Activated naive CD8-positive, alpha-beta T cell treated with anti-CD3 and anti-CD28 coated beads, Interleukin-2, amount 50 U/mL, for 24 hours (primary cell): ENCODE data around the gene NCAM1.

Experiments used
- ATAC-seq: fragments of 150-1000 bp; cut with Tn5 transposase; one replicate; pipeline ENCODE4 v1.10.0; 2021
- DNase-seq: peaks from one replicate; pipeline ENCODE4 v3.0.0; 2021
- H3K27ac Mint-ChIP-seq: one replicate; pipeline ENCODE4 v1.8.0; 2021; ENCODE audit warnings: mild to moderate bottlenecking, mixed read lengths
- H3K27me3 Mint-ChIP-seq: one replicate; pipeline ENCODE4 v1.8.0; 2021; ENCODE audit warnings: mixed read lengths
- H3K36me3 Mint-ChIP-seq: one replicate; pipeline ENCODE4 v1.8.0; 2021; ENCODE audit warnings: low read depth, mixed read lengths
- H3K4me1 Mint-ChIP-seq: one replicate; pipeline ENCODE4 v1.8.0; 2021; ENCODE audit warnings: mixed read lengths
- H3K4me3 Mint-ChIP-seq: one replicate; pipeline ENCODE4 v1.8.0; 2021; ENCODE audit warnings: mild to moderate bottlenecking, moderate library complexity, mixed read lengths
- H3K9me3 Mint-ChIP-seq: one replicate; pipeline ENCODE4 v1.8.0; 2021; ENCODE audit warnings: mixed read lengths

Gene NCAM1

DNA sequence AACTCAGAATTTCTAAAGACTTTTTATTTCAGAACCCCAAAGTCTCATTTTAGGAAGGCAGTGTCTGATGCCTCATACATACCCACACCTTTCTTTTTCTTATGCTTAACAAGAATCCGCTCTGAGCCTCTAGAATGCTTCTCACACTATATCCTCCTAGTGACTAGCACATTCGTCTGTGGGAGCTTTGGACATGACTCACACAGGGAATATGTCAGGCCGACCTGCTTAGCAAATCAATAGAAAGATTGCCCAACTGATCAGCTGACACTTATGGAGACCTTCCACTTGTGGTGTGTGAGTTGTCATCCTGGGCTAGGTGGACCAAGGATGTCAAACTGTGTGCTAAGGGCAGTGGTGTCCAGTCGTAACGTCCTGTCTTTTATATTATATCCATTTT, 223.3 kb downstream of the NCAM1 start:
- Mint-ChIP-seq H3K4me1 (no peaks in the 10 kb centered on the region), H3K9me3 (no peaks in the 10 kb centered on the region), H3K36me3 (no peaks in the 10 kb centered on the region), H3K27me3 (peaks cover 6% of the 10 kb centered on the region), H3K4me3 (no peak overlapping the region), H3K27ac (no peak overlapping the region)
- ATAC-seq (no peak), DNase-seq (no peak)

DNA sequence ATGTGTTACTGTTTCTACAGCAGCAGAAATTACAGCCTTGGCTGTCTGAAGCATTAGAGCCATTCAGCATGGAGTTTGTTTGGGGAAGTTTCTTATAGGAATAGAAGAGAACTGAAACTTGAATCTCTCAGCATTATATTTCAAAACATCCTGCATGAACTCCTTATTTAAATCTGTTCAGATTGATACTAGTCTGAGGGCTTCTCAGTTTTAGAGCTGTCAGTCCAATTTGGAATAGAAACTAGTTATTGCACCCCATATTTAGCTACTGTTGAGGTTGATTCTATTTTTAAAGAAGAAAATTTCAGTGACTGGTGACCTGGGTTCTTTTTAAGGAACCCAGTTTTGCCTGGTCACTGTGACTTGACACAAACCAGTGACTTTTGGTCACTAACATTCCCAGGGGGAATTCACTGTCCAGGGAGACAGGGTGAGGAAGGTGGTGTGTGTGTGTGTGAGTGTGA, 227.2 kb downstream of the NCAM1 start:
- Mint-ChIP-seq H3K4me3 (no peak overlapping the region), H3K9me3 (no peaks in the 10 kb centered on the region), H3K27ac (no peak overlapping the region), H3K4me1 (no peaks in the 10 kb centered on the region), H3K36me3 (no peaks in the 10 kb centered on the region), H3K27me3 (peaks cover 10% of the 10 kb centered on the region)
- ATAC-seq (no peak), DNase-seq (no peak)

DNA sequence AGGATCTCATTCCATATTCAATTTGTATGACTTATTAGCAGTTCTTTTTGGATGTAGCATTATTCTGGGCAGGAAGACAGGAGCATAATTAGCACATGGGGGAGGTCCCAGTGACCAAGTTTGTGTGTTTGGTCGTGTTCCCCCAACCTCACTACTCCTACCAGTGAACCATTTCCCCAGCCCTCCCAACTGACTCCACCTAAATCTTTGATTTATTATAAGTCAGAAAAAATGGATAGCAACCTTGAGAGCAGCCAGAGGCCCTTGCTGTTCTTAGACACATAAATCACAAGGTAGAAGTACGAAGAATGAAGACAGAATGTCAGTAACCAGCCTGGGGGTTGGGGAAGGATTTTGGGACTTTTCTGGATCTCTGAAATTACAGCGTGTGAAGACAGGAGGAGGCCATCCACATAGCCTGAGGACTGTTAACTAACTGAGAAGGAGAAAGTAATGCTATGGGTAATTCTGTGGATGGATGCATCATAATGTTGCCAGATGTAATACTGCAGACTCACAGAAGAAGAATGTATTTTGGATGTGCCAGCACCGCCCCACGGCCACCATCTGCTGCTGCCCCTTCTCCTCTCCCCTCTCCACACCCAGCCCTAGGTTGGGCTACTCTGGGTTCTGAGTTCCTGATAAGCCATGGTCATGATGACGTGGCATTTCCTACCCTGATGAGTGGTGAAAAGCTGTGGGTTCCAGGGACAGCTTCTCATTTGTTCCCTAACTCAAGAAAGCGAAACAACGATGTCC, 228.9 kb downstream of the NCAM1 start:
- peaks cover 11% of the 10 kb centered on the region for H3K27me3 Mint-ChIP-seq
- H3K4me1 Mint-ChIP-seq: no peaks in the 10 kb centered on the region
- no peak for DNase-seq
- no peak for ATAC-seq
- H3K4me3 Mint-ChIP-seq: no peak overlapping the region
- H3K36me3 Mint-ChIP-seq: no peaks in the 10 kb centered on the region
- no peak overlapping the region for H3K27ac Mint-ChIP-seq
- no peaks in the 10 kb centered on the region for H3K9me3 Mint-ChIP-seq

- H3K36me3 Mint-ChIP-seq: no peaks in the 10 kb centered on the region
- H3K27ac Mint-ChIP-seq: no peak overlapping the region
- H3K9me3 Mint-ChIP-seq: no peaks in the 10 kb centered on the region
- no peak overlapping the region for H3K4me3 Mint-ChIP-seq
- ATAC-seq (no peak), DNase-seq (no peak)
- H3K27me3 Mint-ChIP-seq: peaks cover 16% of the 10 kb centered on the region
- H3K4me1 Mint-ChIP-seq: no peaks in the 10 kb centered on the region
Observed at GRCh38 chr11:113192121-113192925, 231.1 kb downstream of the NCAM1 start.

GRCh38 chr11:113193016-113193415, 231.8 kb downstream of the NCAM1 start:
- no peak for ATAC-seq
- Mint-ChIP-seq H3K27ac (no peak overlapping the region), H3K27me3 (peaks cover 16% of the 10 kb centered on the region), H3K4me3 (no peak overlapping the region), H3K9me3 (no peaks in the 10 kb centered on the region), H3K4me1 (no peaks in the 10 kb centered on the region), H3K36me3 (no peaks in the 10 kb centered on the region)
- no peak for DNase-seq

DNA sequence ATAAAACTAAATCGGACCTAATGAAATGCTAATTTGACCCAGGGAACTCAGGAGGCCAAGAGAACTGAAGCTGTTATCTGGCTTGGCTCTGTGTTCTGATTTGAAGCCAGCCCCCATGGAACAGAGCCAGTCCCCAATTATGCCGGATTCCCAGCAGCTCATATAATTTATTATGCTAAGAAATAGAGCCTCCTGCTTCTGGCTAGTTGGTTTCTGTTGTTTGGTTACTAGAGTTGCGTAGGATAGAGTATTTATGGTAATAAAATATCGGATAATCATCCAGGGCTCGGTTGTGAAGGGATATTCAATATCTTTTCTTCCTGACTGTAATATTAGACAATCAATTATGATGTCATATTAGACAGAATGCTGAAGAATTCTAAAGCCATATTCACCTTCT, 232.7 kb downstream of the NCAM1 start:
- no peaks in the 10 kb centered on the region for H3K4me1 Mint-ChIP-seq
- no peaks in the 10 kb centered on the region for H3K36me3 Mint-ChIP-seq
- no peaks in the 10 kb centered on the region for H3K9me3 Mint-ChIP-seq
- no peak overlapping the region for H3K4me3 Mint-ChIP-seq
- no peak overlapping the region for H3K27ac Mint-ChIP-seq
- ATAC-seq (no peak), DNase-seq (no peak)
- H3K27me3 Mint-ChIP-seq: peaks cover 16% of the 10 kb centered on the region

GRCh38 chr11:113195728-113196127, 234.5 kb downstream of the NCAM1 start:
- peaks cover 12% of the 10 kb centered on the region for H3K27me3 Mint-ChIP-seq
- no peak overlapping the region for H3K4me3 Mint-ChIP-seq
- ATAC-seq (no peak), DNase-seq (no peak)
- no peaks in the 10 kb centered on the region for H3K9me3 Mint-ChIP-seq
- no peaks in the 10 kb centered on the region for H3K36me3 Mint-ChIP-seq
- no peaks in the 10 kb centered on the region for H3K4me1 Mint-ChIP-seq
- no peak overlapping the region for H3K27ac Mint-ChIP-seq

DNA sequence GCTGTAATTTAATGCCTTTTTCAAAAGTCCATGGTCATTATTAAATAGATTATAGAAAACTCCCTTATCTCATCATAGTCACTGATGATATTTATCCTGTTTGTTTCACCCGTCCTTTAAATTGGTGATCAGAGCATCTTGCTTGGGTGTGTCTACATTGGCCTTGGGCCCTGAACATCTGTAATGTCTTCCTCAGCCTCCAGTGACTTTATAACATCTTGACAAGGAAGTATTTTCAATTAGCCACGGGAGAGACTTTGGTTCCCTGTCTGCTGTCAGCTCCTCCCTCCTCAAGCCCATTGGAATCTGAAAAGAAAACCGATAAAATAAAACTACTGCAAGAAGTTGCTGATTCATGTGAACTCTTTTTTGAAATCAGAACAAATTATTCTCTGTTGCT, 236.2 kb downstream of the NCAM1 start:
- Mint-ChIP-seq H3K27ac (no peak overlapping the region), H3K4me3 (no peak overlapping the region), H3K4me1 (no peaks in the 10 kb centered on the region), H3K9me3 (no peaks in the 10 kb centered on the region), H3K27me3 (peaks cover 11% of the 10 kb centered on the region), H3K36me3 (no peaks in the 10 kb centered on the region)
- DNase-seq: no peak
- ATAC-seq: no peak

- ATAC-seq (no peak), DNase-seq (no peak)
- Mint-ChIP-seq H3K27me3 (peaks cover 10% of the 10 kb centered on the region), H3K27ac (no peak overlapping the region), H3K9me3 (no peaks in the 10 kb centered on the region), H3K4me3 (no peak overlapping the region), H3K4me1 (no peaks in the 10 kb centered on the region), H3K36me3 (no peaks in the 10 kb centered on the region)
Observed at GRCh38 chr11:113198972-113199661, 237.9 kb downstream of the NCAM1 start.

DNA sequence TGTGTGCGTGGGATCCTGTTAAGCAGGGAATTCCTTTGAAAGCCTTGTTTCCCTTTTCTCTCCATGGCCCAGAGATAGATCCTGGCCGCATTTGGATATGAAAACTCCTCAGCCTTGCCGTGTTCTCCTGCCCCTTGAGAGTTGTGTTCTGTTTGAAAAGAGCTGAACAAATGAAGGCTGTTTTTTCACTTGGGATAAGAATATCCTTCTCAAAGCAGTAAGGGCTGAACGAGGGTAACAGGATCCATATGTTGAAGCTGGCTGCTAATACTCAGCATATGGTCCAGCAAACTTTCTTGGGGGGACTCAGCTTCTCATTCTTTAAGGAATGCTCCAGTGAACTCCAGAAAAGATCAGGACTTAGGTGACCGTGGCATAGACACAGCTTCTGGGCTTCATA, 238.6 kb downstream of the NCAM1 start:
- no peak for DNase-seq
- no peak overlapping the region for H3K27ac Mint-ChIP-seq

DNA sequence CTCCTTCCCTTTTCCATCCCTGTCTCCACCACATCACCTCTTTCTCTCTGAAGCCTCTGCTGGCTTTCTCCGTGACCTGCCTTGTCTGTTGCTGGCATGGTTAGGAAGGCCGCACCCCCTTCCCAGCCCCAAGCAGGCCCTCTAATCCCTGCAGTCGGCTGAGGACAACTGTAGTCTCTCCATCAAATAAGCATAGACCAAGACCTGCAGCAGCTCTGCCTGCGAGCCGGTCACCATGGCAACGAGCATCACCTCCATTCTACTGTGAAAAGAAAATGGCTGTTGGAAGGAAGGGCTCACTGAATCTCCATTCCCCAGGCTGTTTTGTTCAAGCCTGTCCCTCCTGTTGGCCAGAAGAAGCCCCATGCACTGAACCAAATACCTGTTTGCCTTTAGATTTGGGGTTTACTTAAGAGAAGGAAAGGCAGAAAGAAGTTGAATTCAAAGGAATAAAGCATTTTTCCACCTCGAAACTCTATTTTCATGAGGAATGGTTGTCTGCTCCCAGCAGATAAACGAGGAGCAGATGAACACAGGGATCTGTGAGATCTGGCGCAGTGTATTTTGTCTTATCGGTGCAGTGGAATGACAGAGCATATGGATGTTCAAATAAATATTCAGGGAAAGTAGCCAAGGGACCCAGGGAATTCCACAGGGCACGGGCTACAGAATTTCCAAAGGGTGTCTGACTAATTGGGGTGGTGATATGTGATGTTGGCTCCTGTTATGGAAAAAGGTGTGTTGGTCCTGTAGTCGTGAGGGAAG, 240.0 kb downstream of the NCAM1 start:
- no peaks in the 10 kb centered on the region for H3K4me1 Mint-ChIP-seq
- no peak overlapping the region for H3K27ac Mint-ChIP-seq
- H3K9me3 Mint-ChIP-seq: no peaks in the 10 kb centered on the region
- no peaks in the 10 kb centered on the region for H3K36me3 Mint-ChIP-seq
- H3K4me3 Mint-ChIP-seq: no peak overlapping the region
- peaks cover 7% of the 10 kb centered on the region for H3K27me3 Mint-ChIP-seq
- no peak for ATAC-seq
- no peak for DNase-seq

More for the DNA sequence above, 238.6 kb downstream of the NCAM1 start:
- H3K36me3 Mint-ChIP-seq: no peaks in the 10 kb centered on the region
- peaks cover 10% of the 10 kb centered on the region for H3K27me3 Mint-ChIP-seq
- no peaks in the 10 kb centered on the region for H3K9me3 Mint-ChIP-seq
- H3K4me3 Mint-ChIP-seq: no peak overlapping the region
- no peak for ATAC-seq
- H3K4me1 Mint-ChIP-seq: no peaks in the 10 kb centered on the region

DNA sequence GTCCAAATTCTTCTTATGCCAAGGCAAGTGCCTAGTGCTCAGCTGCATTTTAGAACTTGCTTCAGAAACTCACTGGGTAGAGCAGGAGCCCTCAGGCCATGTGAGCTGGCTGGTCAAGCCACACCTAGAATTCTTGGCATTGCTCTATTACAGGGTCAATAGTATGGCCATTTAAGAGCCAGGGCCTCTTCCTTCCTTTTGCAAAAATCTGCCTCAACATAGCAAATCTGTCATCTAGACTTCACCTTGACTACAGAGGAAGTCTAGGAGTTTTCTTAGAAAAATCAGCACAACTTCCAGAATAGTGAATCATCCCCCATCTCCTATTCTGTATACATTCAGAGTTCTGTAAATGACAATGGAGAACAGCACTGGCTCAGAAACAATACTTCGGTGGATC, 241.2 kb downstream of the NCAM1 start:
- H3K36me3 Mint-ChIP-seq: no peaks in the 10 kb centered on the region
- H3K27me3 Mint-ChIP-seq: peaks cover 5% of the 10 kb centered on the region
- H3K4me3 Mint-ChIP-seq: no peak overlapping the region
- H3K27ac Mint-ChIP-seq: no peak overlapping the region
- no peaks in the 10 kb centered on the region for H3K9me3 Mint-ChIP-seq
- DNase-seq (no peak), ATAC-seq (no peak)
- no peaks in the 10 kb centered on the region for H3K4me1 Mint-ChIP-seq

GRCh38 chr11:113203141-113203753, 242.0 kb downstream of the NCAM1 start:
- H3K36me3 Mint-ChIP-seq: no peaks in the 10 kb centered on the region
- no peaks in the 10 kb centered on the region for H3K4me1 Mint-ChIP-seq
- no peak overlapping the region for H3K27ac Mint-ChIP-seq

DNA sequence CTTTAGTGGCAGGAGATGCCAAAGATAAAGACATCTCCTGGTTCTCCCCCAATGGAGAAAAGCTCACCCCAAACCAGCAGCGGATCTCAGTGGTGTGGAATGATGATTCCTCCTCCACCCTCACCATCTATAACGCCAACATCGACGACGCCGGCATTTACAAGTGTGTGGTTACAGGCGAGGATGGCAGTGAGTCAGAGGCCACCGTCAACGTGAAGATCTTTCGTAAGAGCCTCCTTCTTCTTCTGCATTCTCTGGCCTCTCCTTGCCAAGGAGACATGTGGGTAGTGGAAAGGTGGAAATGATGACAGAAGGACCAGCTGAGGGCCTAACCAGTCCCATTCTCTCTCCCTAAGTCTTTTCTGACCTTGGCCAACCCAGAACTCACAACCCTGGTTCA, 243.1 kb downstream of the NCAM1 start:
- no peaks in the 10 kb centered on the region for H3K9me3 Mint-ChIP-seq
- H3K4me1 Mint-ChIP-seq: no peaks in the 10 kb centered on the region
- H3K36me3 Mint-ChIP-seq: no peaks in the 10 kb centered on the region
- no peak overlapping the region for H3K27ac Mint-ChIP-seq
- peaks cover 7% of the 10 kb centered on the region for H3K27me3 Mint-ChIP-seq
- H3K4me3 Mint-ChIP-seq: no peak overlapping the region
- DNase-seq (no peak), ATAC-seq (no peak)

More at GRCh38 chr11:113203141-113203753, 242.0 kb downstream of the NCAM1 start:
- Mint-ChIP-seq H3K9me3 (no peaks in the 10 kb centered on the region), H3K4me3 (no peak overlapping the region), H3K27me3 (peaks cover 7% of the 10 kb centered on the region)
- DNase-seq (no peak), ATAC-seq (no peak)
